Activated naive CD8-positive, alpha-beta T cell treated with anti-CD3 and anti-CD28 coated beads for 36 hours (primary cell): ENCODE measurements around the gene QARS1. TPM values are rescaled to one million over a fixed set of nuclear protein-coding genes. Genes with fewer than 3 reads are reported as not detected.

Source experiments
- DNase-seq: peaks from one replicate; pipeline ENCODE4 v3.0.0; 2021
- H3K27ac Mint-ChIP-seq: one replicate; pipeline ENCODE4 v1.8.0; 2022; ENCODE audit warnings: mild to moderate bottlenecking, moderate library complexity, mixed read lengths
- H3K27me3 Mint-ChIP-seq: one replicate; pipeline ENCODE4 v1.8.0; 2022; ENCODE audit warnings: mild to moderate bottlenecking, mixed read lengths
- H3K36me3 Mint-ChIP-seq: one replicate; pipeline ENCODE4 v1.8.0; 2021; ENCODE audit warnings: mild to moderate bottlenecking, mixed read lengths
- H3K4me1 Mint-ChIP-seq: one replicate; pipeline ENCODE4 v1.8.0; 2021; ENCODE audit warnings: mixed read lengths
- H3K4me3 Mint-ChIP-seq: one replicate; pipeline ENCODE4 v1.8.0; 2022; ENCODE audit warnings: mild to moderate bottlenecking, moderate library complexity, mixed read lengths
- H3K9me3 Mint-ChIP-seq: one replicate; pipeline ENCODE4 v1.8.0; 2022; ENCODE audit warnings: mixed read lengths
- total RNA-seq, 2 experiments: library from RNA; stranded (reverse); gene quantifications; one replicate each; pipeline ENCODE4 v1.2.3, GENCODE V29; 2021

The QARS1 gene
- total RNA-seq, 2 experiments from 2014 or later: 252 to 272 TPM

DNA sequence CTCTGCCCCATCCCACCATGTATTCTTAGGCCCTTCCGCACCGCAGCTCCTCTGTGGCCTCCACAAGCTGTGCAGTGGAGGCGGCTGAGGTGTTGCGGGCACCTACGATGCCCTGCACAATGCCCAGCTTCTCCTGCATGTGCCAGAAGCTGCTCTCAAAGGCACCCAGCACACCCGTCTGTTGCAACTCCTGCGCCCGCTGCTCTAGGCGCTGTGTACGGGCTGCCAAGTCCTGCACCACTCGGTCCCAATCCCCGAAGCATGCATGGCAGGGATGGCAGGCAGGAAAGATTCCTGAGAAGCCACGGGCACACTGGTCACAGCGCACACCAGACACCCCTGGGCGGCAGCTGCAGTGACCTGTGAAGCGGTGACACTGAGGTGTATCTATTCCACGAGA lies 19.1 kb upstream of the QARS1 start:
- no peak overlapping the region for H3K4me3 Mint-ChIP-seq
- no peaks in the 10 kb centered on the region for H3K9me3 Mint-ChIP-seq
- no peaks in the 10 kb centered on the region for H3K27me3 Mint-ChIP-seq
- no peak for DNase-seq
- no peak overlapping the region for H3K27ac Mint-ChIP-seq
- peaks cover 4% of the 10 kb centered on the region for H3K36me3 Mint-ChIP-seq
- H3K4me1 Mint-ChIP-seq: peaks cover 18% of the 10 kb centered on the region

GRCh38 chr3:49122886-49123545 lies 18.5 kb upstream of the QARS1 start:
- peaks cover 4% of the 10 kb centered on the region for H3K36me3 Mint-ChIP-seq
- H3K27ac Mint-ChIP-seq: no peak overlapping the region
- no peak overlapping the region for H3K4me3 Mint-ChIP-seq
- H3K4me1 Mint-ChIP-seq: peaks cover 18% of the 10 kb centered on the region
- H3K27me3 Mint-ChIP-seq: no peaks in the 10 kb centered on the region
- no peak for DNase-seq
- H3K9me3 Mint-ChIP-seq: no peaks in the 10 kb centered on the region

- H3K36me3 Mint-ChIP-seq: peaks cover 6% of the 10 kb centered on the region
- H3K4me3 Mint-ChIP-seq: no peak overlapping the region
- H3K27me3 Mint-ChIP-seq: no peaks in the 10 kb centered on the region
- no peaks in the 10 kb centered on the region for H3K9me3 Mint-ChIP-seq
- H3K4me1 Mint-ChIP-seq: peaks cover 18% of the 10 kb centered on the region
- H3K27ac Mint-ChIP-seq: peak overlapping the region; percentile 74
- no peak for DNase-seq
These were observed 17.9 kb upstream of the QARS1 start for GRCh38 chr3:49122451-49122850.

DNA sequence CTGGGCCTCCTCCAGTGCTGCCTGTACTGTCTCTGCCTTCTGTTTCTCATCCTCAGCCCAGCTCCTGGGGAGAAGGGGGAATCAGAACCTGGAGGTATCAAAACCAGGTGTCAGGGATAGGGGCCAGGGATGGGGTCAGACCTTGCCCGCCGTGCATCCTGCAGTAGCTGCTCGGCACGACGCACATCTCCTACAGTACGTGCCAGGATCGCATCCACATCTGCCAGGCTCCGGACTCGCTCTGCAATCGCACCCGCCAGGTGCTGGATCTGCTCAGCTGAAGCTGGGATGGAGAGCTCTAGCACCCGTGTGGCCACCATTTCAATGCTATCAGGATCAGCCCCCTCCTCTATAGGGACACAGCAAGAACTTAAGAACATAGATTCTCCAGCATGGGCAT lies 17.5 kb upstream of the QARS1 start:
- H3K9me3 Mint-ChIP-seq: no peaks in the 10 kb centered on the region
- no peaks in the 10 kb centered on the region for H3K27me3 Mint-ChIP-seq
- peak overlapping the region; percentile 74 for H3K27ac Mint-ChIP-seq
- peaks cover 6% of the 10 kb centered on the region for H3K36me3 Mint-ChIP-seq
- no peak overlapping the region for H3K4me3 Mint-ChIP-seq
- H3K4me1 Mint-ChIP-seq: peaks cover 18% of the 10 kb centered on the region
- DNase-seq: no peak

DNA sequence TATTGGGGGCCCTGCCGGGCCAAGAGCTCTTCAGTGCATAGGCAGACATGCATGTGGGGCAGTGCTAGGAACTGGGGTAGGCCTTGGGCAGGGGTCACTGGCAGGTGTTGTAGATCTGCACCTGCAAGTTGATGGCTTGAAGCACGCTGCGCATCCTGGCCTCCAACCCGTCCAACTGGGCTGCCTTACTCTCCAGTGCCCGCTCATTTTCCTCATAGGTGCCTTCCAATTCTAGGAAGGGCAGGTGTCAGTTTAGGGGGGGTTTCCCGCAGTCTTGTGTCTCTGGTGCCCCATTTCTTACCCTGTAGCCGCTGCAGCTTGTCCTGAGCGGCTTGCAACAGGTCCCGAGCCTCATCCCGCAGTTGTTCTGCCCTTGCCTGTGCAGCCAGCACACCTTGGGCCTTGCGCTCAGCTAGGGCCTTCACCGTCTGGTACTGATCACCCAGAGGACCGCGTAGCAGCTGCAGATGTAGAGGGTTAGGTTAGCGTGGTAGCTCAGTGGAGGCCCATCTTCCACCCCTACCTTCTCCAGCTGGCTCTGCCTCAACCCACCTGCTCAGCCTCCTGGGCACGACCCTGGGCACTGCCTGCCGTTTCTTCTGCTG lies 16.7 kb upstream of the QARS1 start:
- H3K36me3 Mint-ChIP-seq: peaks cover 11% of the 10 kb centered on the region
- H3K4me1 Mint-ChIP-seq: peaks cover 18% of the 10 kb centered on the region
- no peak for DNase-seq
- no peaks in the 10 kb centered on the region for H3K27me3 Mint-ChIP-seq
- H3K9me3 Mint-ChIP-seq: no peaks in the 10 kb centered on the region
- peak overlapping the region; percentile 74 for H3K27ac Mint-ChIP-seq
- H3K4me3 Mint-ChIP-seq: peak overlapping the region; percentile 82

GRCh38 chr3:49120438-49121131 lies 16.0 kb upstream of the QARS1 start, which contains the start of gene USP19:
TSS of gene USP19 (minus strand) at chr3:49120823. CDS start at chr3:49119145, 1,678 bp downstream.
- no peaks in the 10 kb centered on the region for H3K27me3 Mint-ChIP-seq
- peak; percentile 96 for DNase-seq
- H3K36me3 Mint-ChIP-seq: peaks cover 15% of the 10 kb centered on the region
- H3K4me1 Mint-ChIP-seq: peaks cover 18% of the 10 kb centered on the region
- H3K9me3 Mint-ChIP-seq: no peaks in the 10 kb centered on the region
- H3K4me3 Mint-ChIP-seq: peak within 1 kb of the TSS; percentile 82
- peak within 1 kb of the TSS; percentile 74 for H3K27ac Mint-ChIP-seq

GRCh38 chr3:49120096-49120437 lies 15.5 kb upstream of the QARS1 start:
- peak overlapping the region; percentile 82 for H3K4me3 Mint-ChIP-seq
- peak overlapping the region; percentile 74 for H3K27ac Mint-ChIP-seq
- DNase-seq: no peak
- H3K36me3 Mint-ChIP-seq: peaks cover 15% of the 10 kb centered on the region
- no peaks in the 10 kb centered on the region for H3K27me3 Mint-ChIP-seq
- H3K4me1 Mint-ChIP-seq: peaks cover 18% of the 10 kb centered on the region
- H3K9me3 Mint-ChIP-seq: no peaks in the 10 kb centered on the region

DNA sequence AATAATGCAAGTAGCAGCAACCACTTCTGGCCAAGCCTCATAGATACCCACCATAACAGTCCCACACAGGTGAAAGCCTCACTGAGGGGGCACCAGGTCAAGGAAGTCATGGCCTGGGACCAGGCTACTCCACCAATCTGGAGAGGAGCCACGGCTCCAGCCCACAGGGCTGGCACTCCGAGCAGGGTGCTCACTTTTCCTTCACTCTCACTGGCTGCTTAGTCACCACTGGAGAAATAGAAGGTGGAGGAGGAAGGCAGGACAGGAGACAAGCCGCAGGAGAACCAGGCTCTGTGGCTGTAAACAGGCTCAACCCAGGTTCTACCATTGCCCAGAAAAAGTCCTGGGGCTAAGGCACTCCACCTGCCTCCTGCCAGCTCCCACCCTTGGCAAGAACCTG lies 14.9 kb upstream of the QARS1 start:
- Mint-ChIP-seq H3K27me3 (no peaks in the 10 kb centered on the region), H3K4me3 (peak overlapping the region; percentile 82), H3K4me1 (peaks cover 18% of the 10 kb centered on the region), H3K27ac (peak overlapping the region; percentile 74), H3K36me3 (peaks cover 15% of the 10 kb centered on the region), H3K9me3 (no peaks in the 10 kb centered on the region)
- DNase-seq: no peak

GRCh38 chr3:49119036-49119435 lies 14.5 kb upstream of the QARS1 start:
- no peak for DNase-seq
- H3K9me3 Mint-ChIP-seq: no peaks in the 10 kb centered on the region
- peak overlapping the region; percentile 74 for H3K27ac Mint-ChIP-seq
- peak overlapping the region; percentile 82 for H3K4me3 Mint-ChIP-seq
- H3K4me1 Mint-ChIP-seq: peaks cover 18% of the 10 kb centered on the region
- H3K27me3 Mint-ChIP-seq: no peaks in the 10 kb centered on the region
- H3K36me3 Mint-ChIP-seq: peaks cover 15% of the 10 kb centered on the region

GRCh38 chr3:49112262-49112661 lies 7.7 kb upstream of the QARS1 start:
- no peak overlapping the region for H3K27ac Mint-ChIP-seq
- peaks cover 15% of the 10 kb centered on the region for H3K36me3 Mint-ChIP-seq
- H3K27me3 Mint-ChIP-seq: no peaks in the 10 kb centered on the region
- no peaks in the 10 kb centered on the region for H3K4me1 Mint-ChIP-seq
- H3K9me3 Mint-ChIP-seq: no peaks in the 10 kb centered on the region
- no peak for DNase-seq
- no peak overlapping the region for H3K4me3 Mint-ChIP-seq

DNA sequence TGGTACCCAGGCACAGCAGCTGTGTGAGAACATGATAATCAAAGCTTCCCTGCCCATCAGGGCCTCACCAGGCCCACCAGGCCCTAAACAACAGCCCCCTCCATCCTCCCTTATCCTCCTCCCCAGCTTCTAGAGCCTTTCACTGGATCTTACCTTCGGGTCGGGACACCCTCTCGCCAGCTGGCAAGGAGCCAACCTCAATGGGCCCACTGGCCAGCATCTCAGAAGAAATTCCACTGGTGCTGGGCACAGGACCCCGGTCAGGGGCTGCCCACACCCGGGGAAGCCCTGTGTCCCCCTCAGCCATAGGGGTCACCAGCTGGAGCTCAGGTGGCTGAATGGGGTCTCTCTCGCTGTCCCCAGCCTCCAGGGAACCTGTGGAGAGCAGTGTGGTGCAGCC lies 6.8 kb upstream of the QARS1 start:
- H3K27ac Mint-ChIP-seq: no peak overlapping the region
- H3K4me3 Mint-ChIP-seq: no peak overlapping the region
- peaks cover 11% of the 10 kb centered on the region for H3K36me3 Mint-ChIP-seq
- no peak for DNase-seq
- H3K9me3 Mint-ChIP-seq: no peaks in the 10 kb centered on the region
- no peaks in the 10 kb centered on the region for H3K4me1 Mint-ChIP-seq
- H3K27me3 Mint-ChIP-seq: no peaks in the 10 kb centered on the region

- Mint-ChIP-seq H3K27me3 (no peaks in the 10 kb centered on the region), H3K9me3 (no peaks in the 10 kb centered on the region), H3K4me1 (peaks cover 1% of the 10 kb centered on the region), H3K4me3 (no peak overlapping the region), H3K27ac (no peak overlapping the region), H3K36me3 (peaks cover 6% of the 10 kb centered on the region)
- no peak for DNase-seq
These were observed 6.2 kb upstream of the QARS1 start for GRCh38 chr3:49110780-49111179.

DNA sequence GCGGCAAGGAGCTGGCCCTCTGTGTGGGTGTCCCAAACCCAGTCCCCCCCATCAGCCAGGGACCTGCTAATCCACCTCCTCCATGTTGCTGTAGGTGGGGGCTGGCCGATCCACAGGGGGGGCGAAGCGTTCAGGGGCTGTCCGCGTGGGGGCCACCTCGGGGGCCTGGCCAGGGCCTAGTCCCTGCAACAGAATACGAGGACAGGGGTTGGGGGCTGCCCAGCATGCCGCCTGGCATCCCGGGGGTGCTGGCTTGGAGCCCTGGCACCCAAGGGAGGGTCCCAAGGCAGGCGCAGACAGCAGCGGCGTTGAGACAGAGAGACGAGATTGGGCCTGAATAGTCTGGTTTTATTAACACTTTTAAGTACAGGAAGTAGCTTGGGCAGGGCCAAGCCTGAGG lies 3.8 kb upstream of the QARS1 start:
- H3K9me3 Mint-ChIP-seq: no peaks in the 10 kb centered on the region
- no peak for DNase-seq
- H3K27ac Mint-ChIP-seq: no peak overlapping the region
- no peaks in the 10 kb centered on the region for H3K27me3 Mint-ChIP-seq
- peaks cover 17% of the 10 kb centered on the region for H3K4me1 Mint-ChIP-seq
- H3K4me3 Mint-ChIP-seq: no peak overlapping the region
- peaks cover 9% of the 10 kb centered on the region for H3K36me3 Mint-ChIP-seq

DNA sequence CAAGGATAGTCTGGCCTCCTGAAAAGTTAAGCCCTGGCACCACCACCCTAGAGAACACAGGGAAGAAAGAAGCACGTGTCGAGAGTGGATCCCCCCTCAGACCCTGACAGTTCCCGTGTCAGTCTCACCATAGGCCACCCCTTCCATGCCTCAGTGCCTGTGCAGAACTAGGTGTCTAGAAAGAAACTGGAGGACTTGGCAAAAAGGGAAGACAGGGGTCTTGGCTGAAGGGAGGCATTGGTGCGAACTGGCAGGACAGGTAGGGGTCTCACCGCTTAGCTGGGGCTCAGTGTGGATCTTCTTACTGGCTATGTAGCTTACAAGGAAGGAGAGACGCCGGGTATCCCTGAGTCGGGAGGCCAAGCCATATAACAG lies 518 bp downstream of the QARS1 start:
- peak overlapping the region; percentile 97 for H3K4me3 Mint-ChIP-seq
- peaks cover 23% of the 10 kb centered on the region for H3K4me1 Mint-ChIP-seq
- DNase-seq: no peak
- H3K36me3 Mint-ChIP-seq: peaks cover 31% of the 10 kb centered on the region
- no peaks in the 10 kb centered on the region for H3K27me3 Mint-ChIP-seq
- no peaks in the 10 kb centered on the region for H3K9me3 Mint-ChIP-seq
- peak overlapping the region; percentile 94 for H3K27ac Mint-ChIP-seq

DNA sequence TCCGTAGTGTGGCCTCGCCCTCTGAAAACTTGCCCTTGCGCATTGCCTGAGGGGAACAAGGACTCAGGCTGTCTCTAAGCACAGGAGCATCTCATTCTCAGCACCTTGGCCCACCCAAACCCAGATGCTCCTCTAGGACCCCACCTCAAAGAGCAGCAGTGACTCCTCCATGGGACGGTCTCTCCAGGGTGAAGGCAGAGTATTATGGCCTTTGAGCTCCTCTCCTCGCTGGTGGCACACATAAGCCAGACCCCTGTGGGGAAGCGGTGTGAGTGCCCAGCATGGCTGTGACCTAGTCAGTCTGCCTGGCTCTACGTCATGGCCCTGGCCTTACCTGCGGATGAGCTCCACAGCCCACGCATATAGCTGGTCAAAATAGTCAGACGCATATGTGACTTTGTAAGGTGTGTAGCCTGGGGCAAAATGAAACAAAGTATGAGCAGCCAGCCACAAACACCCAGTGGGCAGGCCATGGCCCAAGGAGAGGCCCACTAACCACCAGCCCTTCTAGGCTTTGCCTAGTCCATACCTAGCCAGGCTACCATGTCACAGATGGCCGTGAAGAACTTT lies 4.4 kb downstream of the QARS1 start:
- H3K4me3 Mint-ChIP-seq: no peak overlapping the region
- no peaks in the 10 kb centered on the region for H3K27me3 Mint-ChIP-seq
- peaks cover 31% of the 10 kb centered on the region for H3K36me3 Mint-ChIP-seq
- peaks cover 17% of the 10 kb centered on the region for H3K4me1 Mint-ChIP-seq
- no peaks in the 10 kb centered on the region for H3K9me3 Mint-ChIP-seq
- DNase-seq: no peak
- H3K27ac Mint-ChIP-seq: no peak overlapping the region
